SU-DHL-6 (cell line): ENCODE results near the gene EPHX1.

Experiments used
- H2AFZ ChIP-seq: fragments of 200-600 bp; sonication (generic); 2 replicates; pipeline ENCODE4 v1.6.1; 2014; ENCODE audit warnings: low read depth, mild to moderate bottlenecking, moderate library complexity, mixed read lengths, antibody characterized with exemption, low read length; ENCODE audit not compliant: severe bottlenecking
- H3F3A ChIP-seq: fragments of 200-600 bp; shearing (Covaris generic); 2 replicates; pipeline ENCODE4 v1.6.0; 2016; ENCODE audit warnings: antibody characterized with exemption, mild to moderate bottlenecking; ENCODE audit not compliant: insufficient read depth
- H3K27ac ChIP-seq: fragments of 200-600 bp; sonication (generic); 2 replicates; pipeline ENCODE4 v1.5.1; 2016; ENCODE audit warnings: low read depth, mild to moderate bottlenecking, low read length, moderate library complexity, mixed read lengths
- H3K27me3 ChIP-seq: fragments of 200-600 bp; sonication (generic), shearing (Covaris generic); 2 replicates; pipeline ENCODE4 v1.6.0; 2014; ENCODE audit warnings: mild to moderate bottlenecking, low read length
- H3K36me3 ChIP-seq: fragments of 200-600 bp; sonication (generic); 2 replicates; pipeline ENCODE4 v1.6.1; 2014; ENCODE audit warnings: mild to moderate bottlenecking, low read length, mixed read lengths
- H3K4me2 ChIP-seq: fragments of 300-600, 200-600 bp; shearing (Covaris generic), sonication (generic); 2 replicates; pipeline ENCODE4 v1.6.0; 2014; ENCODE audit warnings: low read length, low read depth, mild to moderate bottlenecking; ENCODE audit not compliant: poor library complexity, severe bottlenecking
- H3K4me3 ChIP-seq: fragments of 200-600 bp; sonication (generic); 2 replicates; pipeline ENCODE4 v1.5.1; 2014; ENCODE audit warnings: antibody characterized with exemption, low read length, mild to moderate bottlenecking, mixed read lengths; ENCODE audit not compliant: insufficient read depth, poor library complexity, severe bottlenecking
- H3K79me2 ChIP-seq: fragments of 200-600 bp; sonication (generic); 2 replicates; pipeline ENCODE4 v1.6.1; 2014; ENCODE audit warnings: mild to moderate bottlenecking, low read length, moderate library complexity; ENCODE audit not compliant: insufficient read depth
- H3K9ac ChIP-seq: fragments of 200-600 bp; sonication (generic); 2 replicates; pipeline ENCODE4 v1.7.0; 2014; ENCODE audit warnings: mild to moderate bottlenecking, low read length
- H3K9me2 ChIP-seq: fragments of 200-600 bp; sonication (generic); replicated peaks from 2 replicates; pipeline ENCODE4 v1.6.1; 2014; ENCODE audit warnings: low read length; ENCODE audit not compliant: insufficient read depth
- H3K9me3 ChIP-seq: fragments of 200-600 bp; sonication (generic); 2 replicates; pipeline ENCODE4 v1.6.1; 2014; ENCODE audit warnings: low read length, mixed read lengths; ENCODE audit not compliant: insufficient read depth
- H4K20me1 ChIP-seq: fragments of 200-600 bp; sonication (generic); 2 replicates; pipeline ENCODE4 v1.6.1; 2014; ENCODE audit warnings: low read depth, mild to moderate bottlenecking, antibody characterized with exemption, low read length, moderate library complexity, mixed read lengths
- CTCF ChIP-seq: fragments of 200-600 bp; sonication (generic); IDR thresholded peaks from one replicate; pipeline ENCODE4 v1.5.1; 2017; ENCODE audit warnings: antibody characterized with exemption, mild to moderate bottlenecking, low read length, moderate library complexity; ENCODE audit not compliant: insufficient read depth, poor library complexity, severe bottlenecking
- EZH2phosphoT487 ChIP-seq: fragments of 200-600 bp; sonication (generic), shearing (Covaris generic); conservative IDR thresholded peaks from 2 replicates; pipeline ENCODE4 v1.6.1; 2018; ENCODE audit warnings: mild to moderate bottlenecking, antibody characterized with exemption, low read length, moderate library complexity, mixed read lengths

EPHX1 gene

DNA sequence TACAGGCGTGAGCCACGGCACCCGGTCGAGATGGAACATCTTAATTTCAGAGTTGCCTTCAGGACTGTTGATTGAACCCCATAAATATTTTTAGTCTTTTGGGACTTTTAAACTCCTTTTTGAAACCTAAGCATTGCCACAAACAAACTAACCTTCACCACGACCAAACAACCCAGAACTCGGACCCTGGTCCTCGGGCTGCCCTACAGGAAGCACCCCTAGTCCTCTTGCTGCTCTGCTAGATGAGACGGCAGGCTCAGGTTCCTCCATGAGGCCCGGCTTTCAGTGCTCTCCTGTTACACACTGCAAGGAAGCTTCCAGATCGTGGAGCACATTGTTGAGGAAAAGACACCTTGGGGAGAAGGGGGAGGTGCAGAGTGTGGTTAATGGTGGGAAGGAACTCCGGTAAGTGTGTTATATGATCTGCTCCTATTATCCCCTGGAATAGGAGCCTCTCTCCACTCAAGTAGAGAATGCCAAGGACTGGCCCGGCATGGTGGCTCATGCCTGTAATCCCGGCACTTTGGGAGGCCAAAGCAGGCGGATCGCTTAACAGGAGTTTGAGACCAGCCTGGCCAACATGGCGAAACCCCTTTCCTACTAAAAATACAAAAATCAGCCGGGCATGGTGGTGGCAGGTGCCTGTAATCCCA lies 5.7 kb downstream of the EPHX1 start:
- Histone ChIP-seq H3K4me3 (no peak overlapping the region), H3K4me2 (no peak overlapping the region), H3K27ac (no peak overlapping the region), H3K9me2 (no peaks in the 10 kb centered on the region), H3K27me3 (no peaks in the 10 kb centered on the region), H3K36me3 (no peaks in the 10 kb centered on the region), H3F3A (no peaks in the 10 kb centered on the region), H4K20me1 (no peaks in the 10 kb centered on the region), H3K9me3 (no peaks in the 10 kb centered on the region), H3K9ac (no peak overlapping the region), H2AFZ (no peak overlapping the region), H3K79me2 (no peaks in the 10 kb centered on the region)
- TF ChIP-seq EZH2phosphoT487 (no peak), CTCF (no peak)

- Histone ChIP-seq H3K4me3 (no peak overlapping the region), H3K27ac (no peak overlapping the region), H3F3A (no peaks in the 10 kb centered on the region), H3K9ac (no peak overlapping the region), H2AFZ (no peak overlapping the region), H4K20me1 (no peaks in the 10 kb centered on the region), H3K36me3 (no peaks in the 10 kb centered on the region), H3K4me2 (no peak overlapping the region), H3K27me3 (no peaks in the 10 kb centered on the region), H3K9me3 (no peaks in the 10 kb centered on the region), H3K9me2 (no peaks in the 10 kb centered on the region), H3K79me2 (no peaks in the 10 kb centered on the region)
- TF ChIP-seq CTCF (no peak), EZH2phosphoT487 (no peak)
These were observed 7.0 kb downstream of the EPHX1 start for GRCh38 chr1:225816643-225817538.

GRCh38 chr1:225817611-225818061 lies 7.7 kb downstream of the EPHX1 start:
- no peak for TF ChIP-seq CTCF
- TF ChIP-seq EZH2phosphoT487: no peak
- Histone ChIP-seq H3K79me2 (no peaks in the 10 kb centered on the region), H3K36me3 (no peaks in the 10 kb centered on the region), H3K27ac (no peak overlapping the region), H3K4me3 (no peak overlapping the region), H3K9me3 (no peaks in the 10 kb centered on the region), H3K27me3 (no peaks in the 10 kb centered on the region), H3K9ac (no peak overlapping the region), H2AFZ (no peak overlapping the region), H3K9me2 (no peaks in the 10 kb centered on the region), H3K4me2 (no peak overlapping the region), H3F3A (no peaks in the 10 kb centered on the region), H4K20me1 (no peaks in the 10 kb centered on the region)
